IPS-NIHi7 (cell line): Measurements from ENCODE around the gene CDC27.
"Not testable (repeated sequence)": the region's sequence is repeated elsewhere in the genome, so short reads cannot be mapped to it uniquely, and the experiment has no call there.

Source experiments
- DNase-seq: peaks from one replicate; pipeline ENCODE4 v3.0.0; 2012; ENCODE audit warnings: mixed read lengths; ENCODE audit errors: extremely low spot score

CDC27 gene

GRCh38 chr17:47070266-47070665, 118.8 kb downstream of the CDC27 start:
- DNase-seq: not testable (repeated sequence)
